Measurements from ENCODE around the gene BST1. TPM values are rescaled to one million over a fixed set of nuclear protein-coding genes. Genes with fewer than 3 reads are reported as not detected.
"Not testable (repeated sequence)": the region's sequence is repeated elsewhere in the genome, so short reads cannot be mapped to it uniquely, and the experiment has no call there.

The BST1 gene
- total RNA-seq, 1 donor from 2014 or later, result 4.9 TPM

- TF ChIP-seq CTCF (IDR thresholded peaks at IDR 0.05; ENCODE audit: insufficient read depth, low read length, poor library complexity, severe bottlenecking), result no peak
- no peak for DNase-seq (ENCODE audit: low read depth)
- no peaks in the 10 kb centered on the region for H3K36me3 ChIP-seq (ENCODE audit: control insufficient read depth, insufficient read depth, low read length)
Measured at GRCh38 chr4:15757054-15757453, 54.2 kb downstream of the BST1 start.

GRCh38 chr4:15758294-15758693, 55.4 kb downstream of the BST1 start:
- no peak for DNase-seq (ENCODE audit: low read depth)
- no peak for TF ChIP-seq CTCF (IDR thresholded peaks at IDR 0.05; ENCODE audit: insufficient read depth, low read length, poor library complexity, severe bottlenecking)
- Histone ChIP-seq H3K27me3 (ENCODE audit: control insufficient read depth, insufficient read depth, low read length) (no peaks in the 10 kb centered on the region), H3K4me3 (ENCODE audit: low read depth, low read length) (no peak overlapping the region), H3K36me3 (ENCODE audit: control insufficient read depth, insufficient read depth, low read length) (no peaks in the 10 kb centered on the region)

More at GRCh38 chr4:15757054-15757453, 54.2 kb downstream of the BST1 start:
- H3K4me3 ChIP-seq (ENCODE audit: low read depth, low read length), result no peak overlapping the region
- H3K27me3 ChIP-seq (ENCODE audit: control insufficient read depth, insufficient read depth, low read length), result no peaks in the 10 kb centered on the region

- not testable (repeated sequence) for H3K27me3 ChIP-seq (ENCODE audit: control insufficient read depth, insufficient read depth, low read length); DNase-seq (ENCODE audit: low read depth)
Measured at GRCh38 chr4:15762460-15762859, 59.6 kb downstream of the BST1 start.

GRCh38 chr4:15765391-15765790, 62.5 kb downstream of the BST1 start:
- H3K4me3 ChIP-seq (ENCODE audit: low read depth, low read length), result no peak overlapping the region
- DNase-seq (ENCODE audit: low read depth), result no peak

More at GRCh38 chr4:15762460-15762859, 59.6 kb downstream of the BST1 start:
- not testable (repeated sequence) for H3K4me3 ChIP-seq (ENCODE audit: low read depth, low read length); H3K36me3 ChIP-seq (ENCODE audit: control insufficient read depth, insufficient read depth, low read length)

GRCh38 chr4:15765910-15766697, 63.2 kb downstream of the BST1 start:
- Histone ChIP-seq H3K27me3 (ENCODE audit: control insufficient read depth, insufficient read depth, low read length) (no peaks in the 10 kb centered on the region), H3K36me3 (ENCODE audit: control insufficient read depth, insufficient read depth, low read length) (no peaks in the 10 kb centered on the region), H3K4me3 (ENCODE audit: low read depth, low read length) (no peak overlapping the region)
- no peak for DNase-seq (ENCODE audit: low read depth)
- TF ChIP-seq CTCF (IDR thresholded peaks at IDR 0.05; ENCODE audit: insufficient read depth, low read length, poor library complexity, severe bottlenecking), result no peak

More at GRCh38 chr4:15765391-15765790, 62.5 kb downstream of the BST1 start:
- TF ChIP-seq CTCF (IDR thresholded peaks at IDR 0.05; ENCODE audit: insufficient read depth, low read length, poor library complexity, severe bottlenecking), result no peak
- no peaks in the 10 kb centered on the region for H3K36me3 ChIP-seq (ENCODE audit: control insufficient read depth, insufficient read depth, low read length)
- no peaks in the 10 kb centered on the region for H3K27me3 ChIP-seq (ENCODE audit: control insufficient read depth, insufficient read depth, low read length)

- DNase-seq (ENCODE audit: low read depth), result no peak
- no peaks in the 10 kb centered on the region for H3K27me3 ChIP-seq (ENCODE audit: control insufficient read depth, insufficient read depth, low read length)
- no peaks in the 10 kb centered on the region for H3K36me3 ChIP-seq (ENCODE audit: control insufficient read depth, insufficient read depth, low read length)
- H3K4me3 ChIP-seq (ENCODE audit: low read depth, low read length), result no peak overlapping the region
- TF ChIP-seq CTCF (IDR thresholded peaks at IDR 0.05; ENCODE audit: insufficient read depth, low read length, poor library complexity, severe bottlenecking), result no peak
Measured at GRCh38 chr4:15766821-15767220, 64.0 kb downstream of the BST1 start.

Measured in kidney epithelial cell (primary cell).